ENCODE results near the gene LRRC4C. TPM values are rescaled to one million over a fixed set of nuclear protein-coding genes. Genes with fewer than 3 reads are reported as not detected.

Gene LRRC4C
- total RNA-seq, 1 experiment from 2014 or later = 0.13 TPM

- Histone ChIP-seq H2BK20ac (ENCODE audit: low read depth, low read length, poor library complexity, severe bottlenecking) (no peak overlapping the region), H4K5ac (ENCODE audit: insufficient read length, low read depth, low read length) (no peak overlapping the region), H3K4me2 (ENCODE audit: insufficient read depth, insufficient read length, low read length) (no peak overlapping the region), H3T11ph (ENCODE audit: low read length) (no peak overlapping the region), H2BK15ac (ENCODE audit: low read depth, low read length) (no peak overlapping the region), H3K4me1 (ENCODE audit: insufficient read depth, low read length) (no peaks in the 10 kb centered on the region), H4K8ac (replicated peaks; ENCODE audit: insufficient read length, low read depth, low read length) (no peak overlapping the region), H4K91ac (ENCODE audit: insufficient read length, low read depth, low read length) (no peak overlapping the region), H3K27me3 (ENCODE audit: insufficient read depth, low read length) (no peaks in the 10 kb centered on the region), H2BK120ac (ENCODE audit: low read depth, low read length, poor library complexity, severe bottlenecking) (no peak overlapping the region), H3K14ac (ENCODE audit: insufficient read depth, low read length) (no peak overlapping the region), H3K23ac (ENCODE audit: insufficient read length, low read depth, low read length) (no peak overlapping the region), H2AK5ac (ENCODE audit: insufficient read length, low read length) (no peak overlapping the region), H2AFZ (ENCODE audit: low read length) (no peak overlapping the region), H4K20me1 (ENCODE audit: control insufficient read depth, insufficient read depth, insufficient read length) (no peaks in the 10 kb centered on the region), H3K56ac (ENCODE audit: insufficient read length, low read depth, low read length) (no peak overlapping the region), H3K18ac (ENCODE audit: insufficient read length, low read depth, low read length) (no peak overlapping the region), H2BK12ac (ENCODE audit: insufficient read length, low read depth, low read length) (no peak overlapping the region), H3K9ac (ENCODE audit: extremely low read depth, insufficient read length, low read length) (no peak overlapping the region), H3K23me2 (ENCODE audit: insufficient read length, low read depth, low read length, poor library complexity, severe bottlenecking) (no peaks in the 10 kb centered on the region), H3K79me1 (ENCODE audit: insufficient read depth, low read depth, low read length, poor library complexity, severe bottlenecking) (no peaks in the 10 kb centered on the region), H2BK5ac (ENCODE audit: insufficient read length, low read length) (no peak overlapping the region), H3K9me3 (ENCODE audit: control insufficient read depth, low read depth, low read length) (no peaks in the 10 kb centered on the region), H3K79me2 (ENCODE audit: insufficient read depth, low read length) (no peaks in the 10 kb centered on the region), H3K4ac (ENCODE audit: low read depth, low read length) (no peak overlapping the region), H3K27ac (ENCODE audit: insufficient read length, low read depth, low read length) (no peak overlapping the region)
- Mint-ChIP-seq H3K36me3 (ENCODE audit: insufficient read depth in 1 of 3, low read depth in 3 of 3) (peaks cover 0 to 2% (median 0%) of the 10 kb centered on the region in 3 experiments; a peak in 3 of 7 replicates), H3K4me3 (no peak overlapping the region), H3K9me3 (no peaks in the 10 kb centered on the region; a peak in 1 of 5 replicates), H3K27ac (no peak overlapping the region), H3K4me1 (peaks cover 13 to 15% of the 10 kb centered on the region in 2 experiments), H3K27me3 (ENCODE audit: low read depth) (no peaks in the 10 kb centered on the region)
- TF ChIP-seq CTCF (conservative IDR thresholded peaks at IDR 0.05) = no peak
- DNase-seq = no peak
Measured at GRCh38 chr11:41053894-41054293, 405.6 kb downstream of the LRRC4C start.

All from H9 (cell line).